RPMI8226 (cell line): Measurements from ENCODE around the gene EME2.
A peak's percentile ranks its signal among the peaks of the same experiment; 100 is the strongest.

Experiments
- DNase-seq: peaks from one replicate; pipeline ENCODE4 v3.0.0-alpha.2; 2015

EME2 gene

DNA sequence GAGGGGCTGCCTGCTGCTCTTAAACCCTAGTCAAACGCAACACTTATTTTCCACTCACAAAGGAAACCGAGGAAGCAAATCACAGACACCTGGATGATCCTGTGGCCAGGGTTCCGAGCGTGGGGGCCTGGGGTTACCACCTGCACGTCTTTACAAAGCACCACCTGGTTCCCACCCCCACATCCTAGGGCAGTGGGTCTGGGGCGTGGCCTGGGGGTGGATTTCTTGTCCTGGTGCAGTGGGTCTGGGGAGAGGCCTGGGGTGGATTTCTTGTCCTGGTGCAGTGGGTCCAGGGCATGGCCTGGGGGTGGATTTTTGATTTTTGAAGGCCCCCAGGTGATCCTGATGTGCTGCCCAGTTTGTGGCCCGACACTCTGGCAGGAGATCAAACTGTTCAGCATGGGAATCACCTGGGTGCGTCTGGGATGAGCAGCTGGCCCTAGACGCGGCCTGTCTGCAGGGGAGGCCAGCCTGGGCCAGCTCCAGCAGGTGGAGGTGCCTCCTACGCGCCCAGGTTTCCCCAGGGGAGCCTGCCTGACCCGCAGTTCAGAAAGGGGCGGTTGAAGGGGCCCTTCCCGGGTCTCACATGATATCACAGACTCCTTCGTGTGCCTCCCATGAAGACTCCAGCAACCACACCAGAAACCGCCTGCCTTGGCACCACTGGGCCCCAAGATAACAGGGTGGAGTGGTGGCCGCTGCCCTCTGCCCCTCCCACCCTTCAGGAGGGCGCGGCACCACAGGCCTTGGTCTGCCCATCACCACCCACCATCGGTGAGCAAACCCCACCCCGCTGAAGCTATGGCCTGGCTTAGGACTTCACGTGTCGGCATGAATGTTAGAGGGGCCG is 47.7 kb downstream of the EME2 start:
- no peak for DNase-seq

DNA sequence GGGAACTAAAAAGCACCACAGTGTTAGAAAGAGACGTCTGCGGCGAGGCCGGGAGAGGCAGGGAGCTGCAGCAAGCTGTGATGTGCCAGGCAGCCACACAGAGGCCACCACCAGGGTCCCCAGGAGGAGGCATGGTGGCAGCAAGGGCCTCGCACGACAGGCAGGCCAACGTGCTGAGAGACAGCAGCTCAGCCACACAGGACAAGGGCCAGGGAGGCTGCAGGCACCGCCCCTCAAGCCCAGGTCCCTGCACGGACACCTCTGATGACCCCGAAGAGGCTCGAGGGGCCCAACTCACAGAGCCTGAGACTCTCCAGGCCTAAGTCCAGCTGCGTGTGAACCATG is 48.3 kb downstream of the EME2 start:
- DNase-seq = no peak

DNA sequence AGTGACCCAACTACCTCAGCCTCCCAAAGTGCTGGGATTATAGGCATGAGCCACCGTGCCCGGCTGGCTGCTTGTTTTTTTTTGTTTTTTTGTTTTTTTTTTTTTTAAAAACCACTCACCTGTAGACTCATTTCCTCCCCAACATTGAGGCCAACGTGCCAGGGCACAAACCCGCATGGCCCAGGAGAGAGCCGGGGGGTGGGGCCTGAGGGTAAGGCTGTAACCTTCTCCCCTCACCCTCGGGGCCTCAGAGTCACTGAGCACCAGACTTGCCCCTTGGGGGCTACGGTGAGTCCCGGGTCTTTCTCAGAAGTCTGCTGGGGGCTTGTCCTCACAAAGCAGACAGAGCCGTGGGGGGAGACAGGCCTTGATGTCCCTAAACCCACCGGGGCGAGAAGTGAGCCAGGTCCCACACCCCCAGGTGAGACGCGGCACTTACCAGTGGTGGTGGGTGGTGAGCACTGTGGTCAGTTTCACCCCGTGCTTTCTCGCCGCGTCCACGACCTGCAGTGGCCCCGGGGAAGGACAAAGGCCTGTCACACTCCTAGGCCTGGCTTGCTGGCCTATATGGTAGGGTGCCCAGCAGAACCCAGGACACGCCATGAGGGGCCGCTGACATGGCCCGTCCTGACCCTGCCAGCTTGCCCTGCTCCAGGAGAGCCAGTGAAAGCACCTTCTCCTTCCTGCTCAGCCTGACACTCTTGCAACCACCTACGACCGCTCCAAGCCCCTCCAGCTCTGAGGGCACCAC is 49.4 kb downstream of the EME2 start:
- no peak for DNase-seq

GRCh38 chr16:1822801-1823200 is 50.2 kb downstream of the EME2 start:
- no peak for DNase-seq

DNA sequence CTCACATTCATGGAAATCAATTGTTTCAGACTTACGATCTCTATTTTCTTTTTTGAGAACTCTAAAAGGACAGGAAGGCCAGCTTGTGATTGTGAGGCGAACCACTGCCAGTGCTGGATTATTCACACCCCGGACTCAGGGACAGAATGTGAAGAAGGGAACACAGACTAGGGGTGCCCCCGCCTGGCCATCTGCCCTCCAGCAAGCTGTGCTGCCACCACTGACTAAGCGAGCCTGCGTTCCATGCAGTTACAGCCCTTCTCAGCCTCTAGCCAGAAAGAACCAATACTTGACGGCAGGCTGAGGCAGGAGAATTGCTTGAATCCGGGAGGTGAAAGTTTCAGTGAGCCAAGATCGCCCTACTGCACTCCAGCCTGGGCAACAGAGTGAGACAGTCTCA is 51.2 kb downstream of the EME2 start:
- peak; percentile 63 for DNase-seq

- DNase-seq = no peak
Observed at GRCh38 chr16:1825381-1825863, 52.8 kb downstream of the EME2 start.
